Kidney (tissue), 14 donors: ENCODE results near the gene ARHGEF3. TPM values are rescaled to one million over a fixed set of nuclear protein-coding genes. Genes with fewer than 3 reads are reported as not detected.

Source experiments
- DNase-seq, 5 donors: peaks; one replicate each; pipeline ENCODE4 v3.0.0-alpha.2; 2013 to 2020
- FAIRE-seq: peaks from 2 replicates; lab custom pipeline; 2012; peaks lifted over from hg19 to GRCh38; lab: Jason Lieb, UNC
- H3K27ac ChIP-seq, 2 donors: one replicate each; pipeline ENCODE4 v1.7.0; 2013; ENCODE audit warnings: low read depth in 2 of 2, low read length in 2 of 2, inconsistent platforms in 1 of 2
- H3K27me3 ChIP-seq: one replicate; pipeline ENCODE4 v1.7.1; 2013; ENCODE audit warnings: low read length, inconsistent platforms; ENCODE audit not compliant: control insufficient read depth, insufficient read depth
- H3K36me3 ChIP-seq, 3 donors: one replicate each; pipeline versions ENCODE4 v1.7.0 to v1.7.1; 2013; ENCODE audit warnings: low read length in 3 of 3, control low read depth in 1 of 3, inconsistent platforms in 1 of 3; ENCODE audit not compliant: insufficient read depth in 3 of 3, control insufficient read depth in 2 of 3
- H3K4me1 ChIP-seq, 3 donors: one replicate each; pipeline versions ENCODE4 v1.7.0 to v1.7.1; 2013; ENCODE audit warnings: low read length in 3 of 3, inconsistent platforms in 1 of 3, low read depth in 1 of 3; ENCODE audit not compliant: control insufficient read depth in 2 of 3, insufficient read depth in 2 of 3
- H3K4me3 ChIP-seq, 3 donors: one replicate each; pipeline versions ENCODE4 v1.7.0 to v1.8.1; 2013; ENCODE audit warnings: low read length in 3 of 3, control low read depth in 1 of 3, inconsistent platforms in 1 of 3
- H3K9ac ChIP-seq, 3 donors: one replicate each; pipeline versions ENCODE4 v1.7.0 to v1.7.1; 2013; ENCODE audit warnings: low read length in 3 of 3, control low read depth in 1 of 3, inconsistent platforms in 1 of 3
- H3K9me3 ChIP-seq, 3 donors: one replicate each; pipeline versions ENCODE4 v1.7.0 to v1.7.1; 2013; ENCODE audit warnings: low read length in 3 of 3, control low read depth in 1 of 3, inconsistent platforms in 1 of 3; ENCODE audit not compliant: control insufficient read depth in 2 of 3, insufficient read depth in 1 of 3
- intact Hi-C: fragments of 100-400 bp; cut with DNase I; formaldehyde crosslinking; loops from one replicate; pipeline ENCODE4 v1.11.1; 2022
- polyA plus RNA-seq: library from polyadenylated mRNA; stranded (reverse); fragments of 350-450 nt; fragmentation: Illumina TruSeq; extraction: RNeasy Lipid Tissue Mini Kit (QIAGEN cat#74804); gene quantifications from one replicate; pipeline ENCODE4 v1.2.3, GENCODE V29; 2014; ENCODE audit warnings: low read depth, low replicate concordance; ENCODE audit not compliant: insufficient read depth
- total RNA-seq: library from RNA; stranded (reverse); fragmentation: NEBNext Ultra II Directional; extraction: Animal tissue kit (Norgen Biotek cat#: 25700); gene quantifications from one replicate; pipeline ENCODE4 v1.2.1, GENCODE V29; 2021
- TF ChIP-seq, protein P1 (sequence below): IDR thresholded peaks from 3 replicates; pipeline ENCODE4 v1.5.1; 2012; ENCODE audit warnings: mild to moderate bottlenecking, moderate library complexity, borderline replicate concordance; ENCODE audit not compliant: insufficient read depth; ENCODE audit errors: extremely low read depth
- donor health status: control.
- donor health status: control.
- donor health status: control.
- donor health status: control.
- donor health status: control.
- donor health status: DM: yes; HTN: yes; CAD: no.
- donor health status: Normal renal cell carcinoma (clear cell type).

ARHGEF3 gene
- total and polyA plus RNA-seq, 2 donors from 2014 or later = 25.8 to 56.3 TPM

GRCh38 chr3:56838448-56838847 is 36.7 kb upstream of the ARHGEF3 start:
- Histone ChIP-seq H3K9ac (no peak overlapping the region), H3K36me3 (no peaks in the 10 kb centered on the region), H3K27me3 (no peaks in the 10 kb centered on the region), H3K4me3 (no peak overlapping the region), H3K9me3 (no peaks in the 10 kb centered on the region), H3K4me1 (peaks cover 0 to 4% (median 4%) of the 10 kb centered on the region in 3 donors), H3K27ac (no peak overlapping the region)
- intact Hi-C loops = no loop called here
- DNase-seq = no peak
- TF ChIP-seq, protein P1, sequence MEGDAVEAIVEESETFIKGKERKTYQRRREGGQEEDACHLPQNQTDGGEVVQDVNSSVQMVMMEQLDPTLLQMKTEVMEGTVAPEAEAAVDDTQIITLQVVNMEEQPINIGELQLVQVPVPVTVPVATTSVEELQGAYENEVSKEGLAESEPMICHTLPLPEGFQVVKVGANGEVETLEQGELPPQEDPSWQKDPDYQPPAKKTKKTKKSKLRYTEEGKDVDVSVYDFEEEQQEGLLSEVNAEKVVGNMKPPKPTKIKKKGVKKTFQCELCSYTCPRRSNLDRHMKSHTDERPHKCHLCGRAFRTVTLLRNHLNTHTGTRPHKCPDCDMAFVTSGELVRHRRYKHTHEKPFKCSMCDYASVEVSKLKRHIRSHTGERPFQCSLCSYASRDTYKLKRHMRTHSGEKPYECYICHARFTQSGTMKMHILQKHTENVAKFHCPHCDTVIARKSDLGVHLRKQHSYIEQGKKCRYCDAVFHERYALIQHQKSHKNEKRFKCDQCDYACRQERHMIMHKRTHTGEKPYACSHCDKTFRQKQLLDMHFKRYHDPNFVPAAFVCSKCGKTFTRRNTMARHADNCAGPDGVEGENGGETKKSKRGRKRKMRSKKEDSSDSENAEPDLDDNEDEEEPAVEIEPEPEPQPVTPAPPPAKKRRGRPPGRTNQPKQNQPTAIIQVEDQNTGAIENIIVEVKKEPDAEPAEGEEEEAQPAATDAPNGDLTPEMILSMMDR = no peak
- no peak for FAIRE-seq

DNA sequence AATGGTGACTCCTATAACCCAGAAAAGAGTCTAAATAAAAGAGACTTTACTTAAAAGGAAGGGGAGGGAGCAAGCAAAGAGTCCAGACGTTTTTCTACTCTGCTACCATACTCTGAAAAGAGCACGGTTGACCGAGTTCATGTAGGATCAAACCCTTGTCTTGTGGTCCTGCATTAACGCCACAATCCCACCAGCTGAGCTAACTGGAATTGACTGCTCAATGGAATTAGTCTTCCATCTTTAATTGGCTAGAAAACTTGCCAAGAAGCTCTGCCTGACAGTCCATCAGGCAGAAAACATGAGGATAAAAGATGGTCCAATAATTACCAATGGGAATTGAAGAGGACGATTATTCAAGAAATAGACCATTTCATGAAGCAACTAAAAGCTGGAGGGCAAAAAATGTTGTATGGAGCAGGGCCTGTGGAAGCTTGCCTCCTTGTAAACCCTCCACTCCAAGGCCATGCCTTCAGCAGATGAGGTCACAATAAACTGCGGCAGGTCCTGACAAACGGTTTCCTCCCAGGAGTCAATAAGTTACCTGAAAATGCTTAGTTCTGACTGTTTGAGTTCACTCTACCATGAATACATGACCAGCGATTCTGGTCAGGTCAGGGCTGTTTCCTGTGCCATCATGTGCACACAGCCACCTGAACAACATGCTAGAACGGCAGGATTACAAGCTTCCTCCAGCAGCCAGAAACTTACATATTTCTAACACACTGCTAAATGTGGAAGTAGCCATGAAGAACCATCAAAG is 35.6 kb upstream of the ARHGEF3 start:
- Histone ChIP-seq H3K27me3 (no peaks in the 10 kb centered on the region), H3K9ac (no peak overlapping the region), H3K9me3 (no peaks in the 10 kb centered on the region), H3K4me3 (no peak overlapping the region), H3K36me3 (no peaks in the 10 kb centered on the region), H3K27ac (no peak overlapping the region), H3K4me1 (peaks cover 0 to 4% (median 4%) of the 10 kb centered on the region in 3 donors)
- TF ChIP-seq, protein P1 = no peak
- FAIRE-seq (no peak), DNase-seq (peak in 4 of 5 donors; percentile 59 to 84 (median 74))
- intact Hi-C loops = no loop called here

GRCh38 chr3:56836276-56837163 is 34.8 kb upstream of the ARHGEF3 start:
- TF ChIP-seq, protein P1 = no peak
- FAIRE-seq = no peak

More at GRCh38 chr3:56836276-56837163, 34.8 kb upstream of the ARHGEF3 start:
- Histone ChIP-seq H3K27me3 (no peaks in the 10 kb centered on the region), H3K27ac (no peak overlapping the region), H3K9me3 (no peaks in the 10 kb centered on the region), H3K4me1 (peaks cover 0 to 4% (median 4%) of the 10 kb centered on the region in 3 donors), H3K4me3 (no peak overlapping the region), H3K36me3 (no peaks in the 10 kb centered on the region), H3K9ac (no peak overlapping the region)
- DNase-seq = no peak
- intact Hi-C loops = no loop called here
